Stimulated activated CD4-positive, alpha-beta T cell treated with anti-CD3 and anti-CD28 coated beads, Interleukin-15, amount 100 ng/mL, for 24 hours (primary cell): ENCODE data around the gene MRPL27.
"Not testable (repeated sequence)": the region's sequence is repeated elsewhere in the genome, so short reads cannot be mapped to it uniquely, and the experiment has no call there.

Source experiments
- DNase-seq: peaks from one replicate; pipeline ENCODE4 v3.0.0-alpha.2; 2020

Gene MRPL27

GRCh38 chr17:50344731-50345365, 28.1 kb downstream of the MRPL27 start:
- DNase-seq: no peak

GRCh38 chr17:50339381-50339780, 33.6 kb downstream of the MRPL27 start:
- DNase-seq: no peak

- no peak for DNase-seq
These were observed 34.3 kb downstream of the MRPL27 start for GRCh38 chr17:50338645-50339044.

- DNase-seq: no peak
These were observed 35.0 kb downstream of the MRPL27 start for GRCh38 chr17:50337956-50338355.

- not testable (repeated sequence) for DNase-seq
These were observed 39.5 kb downstream of the MRPL27 start for GRCh38 chr17:50333291-50334057.

GRCh38 chr17:50332196-50332595, 40.8 kb downstream of the MRPL27 start:
- no peak for DNase-seq

- DNase-seq: no peak
These were observed 41.7 kb downstream of the MRPL27 start for GRCh38 chr17:50331085-50331791.

- no peak for DNase-seq
These were observed 42.7 kb downstream of the MRPL27 start for GRCh38 chr17:50330151-50330775.

GRCh38 chr17:50329716-50330115, 43.3 kb downstream of the MRPL27 start:
- DNase-seq: no peak

GRCh38 chr17:50328363-50329325, 44.3 kb downstream of the MRPL27 start:
- DNase-seq: no peak

GRCh38 chr17:50326831-50327364, 46.1 kb downstream of the MRPL27 start:
- no peak for DNase-seq

- DNase-seq: no peak
These were observed 47.1 kb downstream of the MRPL27 start for GRCh38 chr17:50325906-50326305.

GRCh38 chr17:50323060-50323459, 49.9 kb downstream of the MRPL27 start:
- DNase-seq: no peak

- no peak for DNase-seq
These were observed 50.7 kb downstream of the MRPL27 start for GRCh38 chr17:50322271-50322670.

- DNase-seq: no peak
These were observed 53.5 kb downstream of the MRPL27 start for GRCh38 chr17:50319306-50320004.

GRCh38 chr17:50318501-50319285, 54.3 kb downstream of the MRPL27 start:
- no peak for DNase-seq
